ENCODE measurements around the gene KLK13.

DNA sequence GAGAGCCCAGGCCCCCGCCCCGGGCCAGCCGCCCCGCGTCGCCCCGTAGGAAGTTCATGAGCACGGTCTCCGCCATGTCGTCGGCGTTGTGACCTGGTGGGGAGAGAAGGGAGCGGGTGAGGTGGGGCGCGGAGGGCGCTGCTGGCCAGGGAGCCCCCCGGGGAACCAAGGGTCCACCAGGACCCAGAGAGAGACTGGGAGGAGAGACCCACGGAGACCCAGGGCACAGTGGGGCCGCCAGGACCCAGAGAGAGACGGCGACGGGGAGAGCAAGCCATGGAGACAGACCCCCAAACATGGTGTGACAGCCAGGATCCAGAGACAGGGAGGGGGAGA lies 34.1 kb upstream of the KLK13 start:
- TF ChIP-seq, protein P1, sequence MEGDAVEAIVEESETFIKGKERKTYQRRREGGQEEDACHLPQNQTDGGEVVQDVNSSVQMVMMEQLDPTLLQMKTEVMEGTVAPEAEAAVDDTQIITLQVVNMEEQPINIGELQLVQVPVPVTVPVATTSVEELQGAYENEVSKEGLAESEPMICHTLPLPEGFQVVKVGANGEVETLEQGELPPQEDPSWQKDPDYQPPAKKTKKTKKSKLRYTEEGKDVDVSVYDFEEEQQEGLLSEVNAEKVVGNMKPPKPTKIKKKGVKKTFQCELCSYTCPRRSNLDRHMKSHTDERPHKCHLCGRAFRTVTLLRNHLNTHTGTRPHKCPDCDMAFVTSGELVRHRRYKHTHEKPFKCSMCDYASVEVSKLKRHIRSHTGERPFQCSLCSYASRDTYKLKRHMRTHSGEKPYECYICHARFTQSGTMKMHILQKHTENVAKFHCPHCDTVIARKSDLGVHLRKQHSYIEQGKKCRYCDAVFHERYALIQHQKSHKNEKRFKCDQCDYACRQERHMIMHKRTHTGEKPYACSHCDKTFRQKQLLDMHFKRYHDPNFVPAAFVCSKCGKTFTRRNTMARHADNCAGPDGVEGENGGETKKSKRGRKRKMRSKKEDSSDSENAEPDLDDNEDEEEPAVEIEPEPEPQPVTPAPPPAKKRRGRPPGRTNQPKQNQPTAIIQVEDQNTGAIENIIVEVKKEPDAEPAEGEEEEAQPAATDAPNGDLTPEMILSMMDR (IDR thresholded peaks at IDR 0.05): no peak
- TF ChIP-seq EZH2phosphoT487 (IDR thresholded peaks at IDR 0.05): no peak
- no peak for TF ChIP-seq EZH2 (IDR thresholded peaks at IDR 0.05)

All from neural progenitor cell (in vitro differentiated cells).